Endothelial cell of umbilical vein (primary cell): Measurements from ENCODE around the gene DCTD. TPM values are rescaled to one million over a fixed set of nuclear protein-coding genes. Genes with fewer than 3 reads are reported as not detected.

Source experiments
- BruUV-seq: library from RNA; stranded (reverse); fragments of 400-500 nt; replicated peaks from 2 replicates; lab custom pipeline; 2021; lab: Mats Ljungman, UMichigan
- CTCF ChIA-PET: fragments of 300-600, 350-600 bp; sonication (Branson Sonifier 250); formaldehyde crosslinking; loops from one replicate; lab custom pipeline; 2021; ENCODE audit warnings: antibody characterized with exemption, inconsistent platforms; lab: Charles Lee
- POLR2A ChIA-PET: fragments of 300-600, 350-600 bp; sonication (Branson Sonifier 250); formaldehyde crosslinking; loops from one replicate; lab custom pipeline; 2021; ENCODE audit warnings: antibody characterized with exemption, inconsistent platforms; lab: Charles Lee
- DNase-seq: peaks from one replicate; pipeline ENCODE4 v3.0.0-alpha.2; 2011; ENCODE audit warnings: low read depth, low spot score
- FAIRE-seq: peaks from 2 replicates; lab custom pipeline; 2011; peaks lifted over from hg19 to GRCh38; lab: Jason Lieb, UNC
- H2AFZ ChIP-seq: 2 replicates; pipeline ENCODE4 v1.6.0; 2012; ENCODE audit warnings: low read depth, low read length, control low read depth, inconsistent platforms
- H3K27ac ChIP-seq: 2 replicates; pipeline ENCODE4 v1.5.1; 2011; ENCODE audit warnings: low read depth, mild to moderate bottlenecking, control low read depth, low read length, moderate library complexity; ENCODE audit not compliant: insufficient read depth
- H3K27me3 ChIP-seq, 2 experiments: 2 replicates each; pipeline versions ENCODE4 v1.6.0 to v1.6.1; 2011; ENCODE audit warnings: low read length in 2 of 2, mixed read lengths in 1 of 2; ENCODE audit not compliant: control insufficient read depth in 2 of 2, insufficient read depth in 2 of 2
- H3K36me3 ChIP-seq, 2 experiments: 2 replicates in 1 of 2; 3 replicates in 1 of 2; pipeline ENCODE4 v1.5.1; 2011; ENCODE audit warnings: low read length in 2 of 2, mild to moderate bottlenecking in 1 of 2, moderate library complexity in 1 of 2; ENCODE audit not compliant: control insufficient read depth in 2 of 2, insufficient read depth in 2 of 2; ENCODE audit errors: extremely low read depth in 1 of 2
- H3K4me1 ChIP-seq: 3 replicates; pipeline ENCODE4 v1.5.1; 2011; ENCODE audit warnings: mild to moderate bottlenecking, low read length; ENCODE audit not compliant: control insufficient read depth, insufficient read depth; ENCODE audit errors: extremely low read depth
- H3K4me2 ChIP-seq: 2 replicates; pipeline ENCODE4 v1.6.1; 2011; ENCODE audit warnings: low read length, control low read depth, mixed read lengths; ENCODE audit not compliant: insufficient read depth
- H3K4me3 ChIP-seq, 3 experiments: fragments of 200-600 bp in 1 of 3; sonication (generic), shearing (Covaris generic) in 1 of 3; replicated peaks in 1 of 3; 2 replicates each; pipeline ENCODE4 v1.5.1; 2011 to 2016; ENCODE audit warnings: control low read depth in 3 of 3, low read length in 3 of 3, mild to moderate bottlenecking in 2 of 3, inconsistent platforms in 1 of 3, low read depth in 1 of 3, moderate library complexity in 1 of 3; ENCODE audit not compliant: insufficient read depth in 1 of 3
- H3K79me2 ChIP-seq: 2 replicates; pipeline ENCODE4 v1.6.0; 2012; ENCODE audit warnings: low read length, inconsistent platforms; ENCODE audit not compliant: control insufficient read depth, insufficient read depth
- H3K9ac ChIP-seq: replicated peaks from 2 replicates; pipeline ENCODE3; 2011; ENCODE audit warnings: low read length, control low read depth; ENCODE audit not compliant: insufficient read depth; ENCODE audit errors: extremely low read depth
- H3K9me1 ChIP-seq: replicated peaks from 3 replicates; pipeline ENCODE4 v1.6.0; 2011; ENCODE audit warnings: mild to moderate bottlenecking, low read length; ENCODE audit not compliant: control insufficient read depth, insufficient read depth; ENCODE audit errors: extremely low read depth
- H3K9me3 ChIP-seq: replicated peaks from 2 replicates; pipeline ENCODE4 v1.5.1; 2012; ENCODE audit warnings: low read length, inconsistent platforms; ENCODE audit not compliant: control insufficient read depth, insufficient read depth
- H4K20me1 ChIP-seq: replicated peaks from 2 replicates; pipeline ENCODE3; 2011; ENCODE audit warnings: mild to moderate bottlenecking, low read length; ENCODE audit not compliant: control insufficient read depth, insufficient read depth; ENCODE audit errors: extremely low read depth
- CTCF ChIP-seq, 2 donors: IDR thresholded peaks; 1 replicate in 1 of 2; 2 replicates in 1 of 2; pipeline ENCODE4 v1.5.1; 2011; ENCODE audit warnings: low read length in 2 of 2, mild to moderate bottlenecking in 2 of 2, moderate library complexity in 2 of 2, control low read depth in 1 of 2, inconsistent platforms in 1 of 2, low read depth in 1 of 2; ENCODE audit not compliant: insufficient read depth in 1 of 2; ENCODE audit errors: extremely low read depth in 1 of 2
- EZH2 ChIP-seq: IDR thresholded peaks from 2 replicates; pipeline ENCODE4 v1.6.1; 2012; ENCODE audit warnings: borderline replicate concordance, low read depth, mild to moderate bottlenecking, moderate library complexity, low read length, inconsistent platforms; ENCODE audit not compliant: severe bottlenecking
- FOS ChIP-seq: IDR thresholded peaks from 2 replicates; pipeline ENCODE4 v1.6.1; 2011; ENCODE audit warnings: mild to moderate bottlenecking, low read length, moderate library complexity, borderline replicate concordance; ENCODE audit not compliant: insufficient read depth
- GATA2 ChIP-seq: IDR thresholded peaks from 2 replicates; pipeline ENCODE4 v1.7.0; 2011; ENCODE audit warnings: low read depth, mild to moderate bottlenecking, moderate library complexity, mixed read lengths, low read length; ENCODE audit not compliant: insufficient read length, insufficient read depth
- JUN ChIP-seq: IDR thresholded peaks from 2 replicates; pipeline ENCODE4 v1.6.1; 2011; ENCODE audit warnings: borderline replicate concordance, low read depth; ENCODE audit not compliant: insufficient read length, insufficient read depth
- MYC ChIP-seq: IDR thresholded peaks from one replicate; pipeline ENCODE4 v1.6.1; 2011; ENCODE audit warnings: mild to moderate bottlenecking, low read depth, low read length
- POLR2A ChIP-seq: IDR thresholded peaks from 2 replicates; pipeline ENCODE4 v1.6.1; 2012; ENCODE audit warnings: low read depth, mild to moderate bottlenecking, control low read depth, low read length
- POLR2AphosphoS5 ChIP-seq: IDR thresholded peaks from 2 replicates; pipeline ENCODE4 v1.6.1; 2012; ENCODE audit warnings: low read depth, mild to moderate bottlenecking, control low read depth, low read length, moderate library complexity; ENCODE audit not compliant: insufficient read depth
- dilution Hi-C: fragments of 300-500 bp; cut with MboI; formaldehyde crosslinking; loops from one replicate; pipeline ENCODE4 v1.15.0; 2019; ENCODE audit warnings: low sequenced_read_pairs; ENCODE audit not compliant: extremely low pct_ligation_motif_present
- intact Hi-C: fragments of 100-400 bp; cut with micrococcal nuclease; formaldehyde crosslinking; loops from one replicate; pipeline ENCODE4 v1.10.0; 2022
- polyA plus RNA-seq, 4 experiments: library from polyadenylated mRNA; depleted of rRNA in 3 of 4; stranded (reverse) in 3 of 4; unstranded in 1 of 4; fragments of >200 nt; gene quantifications; 2 replicates each; pipeline versions ENCODE4 v1.2.1 to v1.2.3, GENCODE V29; 2011 to 2012; ENCODE audit warnings: missing spikeins in 1 of 4
- total RNA-seq: library from RNA; stranded (reverse); gene quantifications from 2 replicates; pipeline ENCODE4 v1.2.3, GENCODE V29; 2021
- TF ChIP-seq, protein P1 (sequence below): IDR thresholded peaks from 2 replicates; pipeline ENCODE4 v1.6.1; 2011; ENCODE audit not compliant: insufficient read depth, insufficient read length

Gene DCTD
- total and polyA plus RNA-seq, 2 donors (not counting 3 experiments of a cell fraction or from before 2014, with no cell fraction given), result 105 to 111 TPM

DNA sequence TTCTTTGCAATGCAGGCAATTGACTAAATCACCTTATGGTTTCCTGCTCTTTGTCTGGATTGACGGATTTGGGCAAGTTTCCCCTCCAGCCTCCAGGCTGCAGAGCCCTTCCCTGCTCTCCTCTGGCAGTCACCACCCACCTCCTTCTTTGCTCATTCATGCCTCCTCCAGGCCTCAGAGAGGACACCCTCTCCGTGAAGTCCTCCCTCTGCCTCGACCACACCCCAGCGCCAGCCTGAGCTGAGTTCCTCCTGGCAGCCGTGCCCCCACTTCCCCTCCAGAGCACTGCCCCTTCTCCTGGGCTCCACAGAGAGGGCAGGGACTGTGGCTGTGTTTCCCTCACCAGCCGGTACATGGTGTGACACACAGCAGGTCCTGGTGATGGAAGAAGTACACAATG lies 53.7 kb downstream of the DCTD start:
- no peaks in the 10 kb centered on the region for H3K36me3 ChIP-seq
- BruUV-seq, result no TSS peak
- H3K9me3 ChIP-seq, result no peaks in the 10 kb centered on the region
- H3K4me2 ChIP-seq, result no peak overlapping the region
- H3K4me1 ChIP-seq, result no peaks in the 10 kb centered on the region
- no peaks in the 10 kb centered on the region for H3K9me1 ChIP-seq
- H2AFZ ChIP-seq, result no peak overlapping the region
- CTCF ChIA-PET, result no interaction called here
- H3K4me3 ChIP-seq, result no peak overlapping the region
- H4K20me1 ChIP-seq, result no peaks in the 10 kb centered on the region
- H3K27me3 ChIP-seq, result peaks cover 2 to 5% of the 10 kb centered on the region in 2 experiments
- no peak overlapping the region for H3K9ac ChIP-seq
- DNase-seq (no peak), FAIRE-seq (no peak)
- no peak overlapping the region for H3K27ac ChIP-seq
- TF ChIP-seq FOS (no peak), POLR2A (no peak), CTCF (IDR thresholded peaks at IDR 0.05; ENCODE audit: extremely low read depth in 1 of 2, insufficient read depth in 1 of 2, low read depth in 1 of 2, low read length in 2 of 2) (no peak), POLR2AphosphoS5 (no peak), GATA2 (no peak), MYC (no peak), EZH2 (no peak), JUN (no peak)
- TF ChIP-seq, protein P1, sequence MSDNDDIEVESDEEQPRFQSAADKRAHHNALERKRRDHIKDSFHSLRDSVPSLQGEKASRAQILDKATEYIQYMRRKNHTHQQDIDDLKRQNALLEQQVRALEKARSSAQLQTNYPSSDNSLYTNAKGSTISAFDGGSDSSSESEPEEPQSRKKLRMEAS, result no peak
- dilution Hi-C loops (no loop called here), intact Hi-C loops (no loop called here)
- H3K79me2 ChIP-seq, result no peaks in the 10 kb centered on the region
- POLR2A ChIA-PET, result no interaction called here
